Cardiac septum (tissue), 1 donor: ENCODE data around the gene CCR2. TPM values are rescaled to one million over a fixed set of nuclear protein-coding genes. Genes with fewer than 3 reads are reported as not detected.
"Not testable (repeated sequence)": the region's sequence is repeated elsewhere in the genome, so short reads cannot be mapped to it uniquely, and the experiment has no call there.

Experiments used
- DNase-seq: peaks from one replicate; pipeline ENCODE4 v3.0.0-alpha.2; 2020; ENCODE audit warnings: low spot score
- intact Hi-C: fragments of 100-400 bp; cut with DNase I; formaldehyde crosslinking; loops from one replicate; pipeline ENCODE4 v1.14.0; 2022
- total RNA-seq: library from RNA; stranded (reverse); fragmentation: NEBNext Ultra II Directional; extraction: Animal tissue kit (Norgen Biotek cat#: 25700); gene quantifications from one replicate; pipeline ENCODE4 v1.2.1, GENCODE V29; 2021
- donor health status: DM: no; HTN: no; CAD: no.

The CCR2 gene
- total RNA-seq, 1 donor from 2014 or later: 1.3 TPM

GRCh38 chr3:46398186-46398955, 44.5 kb downstream of the CCR2 start:
- DNase-seq: no peak
- intact Hi-C loops: no loop called here

GRCh38 chr3:46399098-46399497, 45.2 kb downstream of the CCR2 start:
- intact Hi-C loops: no loop called here

GRCh38 chr3:46399557-46399956, 45.6 kb downstream of the CCR2 start:
- intact Hi-C loops: no loop called here
- DNase-seq: no peak

More at GRCh38 chr3:46399098-46399497, 45.2 kb downstream of the CCR2 start:
- no peak for DNase-seq

- intact Hi-C loops: no loop called here
Observed at GRCh38 chr3:46400000-46400734, 46.3 kb downstream of the CCR2 start.

GRCh38 chr3:46400846-46401245, 46.9 kb downstream of the CCR2 start:
- no peak for DNase-seq
- intact Hi-C loops: no loop called here

More at GRCh38 chr3:46400000-46400734, 46.3 kb downstream of the CCR2 start:
- DNase-seq: no peak

GRCh38 chr3:46401579-46401978, 47.7 kb downstream of the CCR2 start:
- intact Hi-C loops: no loop called here
- no peak for DNase-seq

- intact Hi-C loops, DNase-seq: not testable (repeated sequence)
Observed at GRCh38 chr3:46402902-46403301, 49.0 kb downstream of the CCR2 start.

- no peak for DNase-seq
- intact Hi-C loops: no loop called here
Observed at GRCh38 chr3:46405301-46406019, 51.5 kb downstream of the CCR2 start.

- no peak for DNase-seq
- intact Hi-C loops: no loop called here
Observed at GRCh38 chr3:46406443-46406787, 52.5 kb downstream of the CCR2 start.

- intact Hi-C loops: no loop called here
- DNase-seq: peak; percentile 85
Observed at GRCh38 chr3:46406788-46407611, 53.1 kb downstream of the CCR2 start, which contains the start of the genes CCR5AS and CCRL2. TSS of gene CCR5AS (minus strand) at chr3:46407066. TSS of gene CCRL2 (plus strand) at chr3:46407259. CDS start at chr3:46408080, 821 bp downstream.

GRCh38 chr3:46407970-46408369, 54.1 kb downstream of the CCR2 start:
- DNase-seq: no peak
- intact Hi-C loops: no loop called here

GRCh38 chr3:46408853-46409252, 54.9 kb downstream of the CCR2 start:
- intact Hi-C loops: no loop called here
- DNase-seq: no peak

GRCh38 chr3:46409739-46410489, 56.0 kb downstream of the CCR2 start:
- no peak for DNase-seq

More at GRCh38 chr3:46409739-46410489, 56.0 kb downstream of the CCR2 start:
- intact Hi-C loops: no loop called here

Other genes with a start within 250 kb of the CCR2 start
- 3.2 TPM for gene CCR1, start 145.8 kb upstream of the CCR2 start, total RNA-seq
- not detected for gene CCR3, start 111.7 kb upstream of the CCR2 start, total RNA-seq
- 0.81 TPM for gene CCR5, start 16.8 kb downstream of the CCR2 start, total RNA-seq
- 1.3 TPM for gene CCRL2, start 53.1 kb downstream of the CCR2 start, total RNA-seq
- 5.4 TPM for gene LTF, start 110.8 kb downstream of the CCR2 start, total RNA-seq
- gene RTP3, start 143.9 kb downstream of the CCR2 start, total RNA-seq: not detected
- 70.6 TPM for gene LRRC2, start 212.2 kb downstream of the CCR2 start, total RNA-seq